Measurements from ENCODE around the gene KLHL29.

GRCh38 chr2:23342075-23342474, 42.9 kb upstream of the KLHL29 start:
- no peak for TF ChIP-seq CTCF (IDR thresholded peaks at IDR 0.05 in 2 of 3, conservative IDR thresholded peaks at IDR 0.05 in 1 of 3; ENCODE audit: control insufficient read depth in 2 of 3, extremely low read depth in 1 of 3, insufficient read depth in 1 of 3, low read depth in 3 of 3, low read length in 3 of 3)
- TF ChIP-seq SREBF2 (IDR thresholded peaks at IDR 0.05; ENCODE audit: low read length): no peak
- TF ChIP-seq REST (IDR thresholded peaks at IDR 0.05; ENCODE audit: low read depth, low read length): no peak
- TF ChIP-seq RFX5 (IDR thresholded peaks at IDR 0.05; ENCODE audit: low read depth, low read length): no peak
- TF ChIP-seq SMC3 (IDR thresholded peaks at IDR 0.05; ENCODE audit: borderline replicate concordance, low read length): no peak
- TF ChIP-seq JUNB (IDR thresholded peaks at IDR 0.05): no peak
- no peak for TF ChIP-seq GABPA (IDR thresholded peaks at IDR 0.05; ENCODE audit: low read depth)
- TF ChIP-seq CREB1 (IDR thresholded peaks at IDR 0.05; ENCODE audit: low read depth): no peak
